GM12891 (cell line): ENCODE measurements around the gene IQGAP3.

Experiments used
- DNase-seq: peaks from one replicate; pipeline ENCODE4 v3.0.0; 2011; ENCODE audit warnings: low spot score; ENCODE audit not compliant: insufficient read length
- FAIRE-seq: peaks from 2 replicates; lab custom pipeline; 2011; peaks lifted over from hg19 to GRCh38; lab: Jason Lieb, UNC
- PAX5 ChIP-seq: IDR thresholded peaks from 2 replicates; pipeline ENCODE4 v1.6.1; 2011; ENCODE audit warnings: low read length, moderate library complexity, mild to moderate bottlenecking; ENCODE audit not compliant: insufficient read depth, severe bottlenecking
- POLR2A ChIP-seq: IDR thresholded peaks from 2 replicates; pipeline ENCODE4 v1.6.1; 2011; ENCODE audit warnings: low read depth, low read length, control low read depth
- POLR2AphosphoS5 ChIP-seq: IDR thresholded peaks from 2 replicates; pipeline ENCODE4 v1.6.1; 2011; ENCODE audit warnings: low read depth, low read length, control low read depth
- POU2F2 ChIP-seq: IDR thresholded peaks from 2 replicates; pipeline ENCODE4 v1.6.1; 2011; ENCODE audit warnings: low read depth, mild to moderate bottlenecking, control low read depth, low read length, moderate library complexity
- SPI1 ChIP-seq: IDR thresholded peaks from 2 replicates; pipeline ENCODE4 v1.6.1; 2011; ENCODE audit warnings: low read depth, low read length, control low read depth
- TAF1 ChIP-seq: IDR thresholded peaks from 2 replicates; pipeline ENCODE4 v1.6.1; 2011; ENCODE audit warnings: low read depth, low read length, control low read depth

The IQGAP3 gene

DNA sequence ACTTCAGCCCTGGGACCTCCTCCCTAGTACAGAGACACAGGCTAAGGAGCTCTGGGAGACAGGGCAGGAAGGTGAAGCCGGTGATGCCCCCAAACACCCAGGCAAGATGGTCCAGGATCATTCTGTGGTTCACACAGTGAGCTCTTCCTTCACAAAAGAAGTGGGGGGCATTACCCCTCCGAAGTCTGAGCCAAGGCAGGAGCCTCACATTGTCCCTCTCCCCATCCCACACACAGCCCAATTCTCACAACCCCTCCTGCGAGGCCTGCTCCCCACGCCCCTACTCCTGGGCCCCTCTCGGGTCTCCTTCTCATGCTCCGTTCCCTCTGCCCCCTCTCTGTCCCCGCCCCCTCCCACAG, 82.5 kb downstream of the IQGAP3 start:
- TF ChIP-seq SPI1 (no peak), PAX5 (no peak), POLR2AphosphoS5 (no peak), POLR2A (no peak), TAF1 (no peak), POU2F2 (no peak)
- FAIRE-seq (no peak), DNase-seq (no peak)

- DNase-seq, result no peak
- FAIRE-seq, result peak; percentile 13
- TF ChIP-seq POU2F2 (peak; percentile 37; the same call in 1 of the 2 replicates), POLR2A (peak; percentile 59; the same call in 1 of the 2 replicates), TAF1 (0 out of 2 replicates have a peak, but pooled peaks have one; percentile 12), POLR2AphosphoS5 (no peak), PAX5 (no peak), SPI1 (no peak)
Observed at GRCh38 chr1:156489166-156489934, 83.0 kb downstream of the IQGAP3 start.

- TF ChIP-seq SPI1 (peak; percentile 87), TAF1 (peak; percentile 32; the same call in 1 of the 2 replicates), POLR2AphosphoS5 (peak; percentile 62; the same call in 1 of the 2 replicates), POU2F2 (peak; percentile 90), POLR2A (peak; percentile 49; the same call in 1 of the 2 replicates), PAX5 (no peak)
- DNase-seq (no peak), FAIRE-seq (peak; percentile 93)
Observed at GRCh38 chr1:156488566-156489165, 83.7 kb downstream of the IQGAP3 start.

DNA sequence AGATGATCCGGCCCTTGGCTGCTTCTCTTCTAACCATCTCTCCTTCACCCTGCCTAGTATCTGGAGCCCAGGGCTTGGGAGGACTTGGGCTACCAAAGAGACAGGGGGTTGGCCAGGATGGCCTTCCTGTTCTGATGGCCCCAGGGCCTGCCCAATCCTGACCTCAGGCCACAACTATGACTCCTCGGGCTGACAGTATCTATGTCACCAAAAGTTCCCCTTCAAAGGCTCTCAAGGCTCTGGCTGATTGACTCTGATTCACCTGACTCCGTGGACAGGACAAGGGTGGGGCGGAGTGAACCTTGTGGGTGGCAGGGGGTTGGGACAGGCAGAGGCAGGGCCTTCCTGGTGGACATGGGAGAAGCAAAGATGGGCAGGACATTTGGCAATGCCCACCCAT, 84.5 kb downstream of the IQGAP3 start:
- FAIRE-seq (peak; percentile 52), DNase-seq (no peak)
- TF ChIP-seq POLR2A (no peak), POLR2AphosphoS5 (no peak)

DNA sequence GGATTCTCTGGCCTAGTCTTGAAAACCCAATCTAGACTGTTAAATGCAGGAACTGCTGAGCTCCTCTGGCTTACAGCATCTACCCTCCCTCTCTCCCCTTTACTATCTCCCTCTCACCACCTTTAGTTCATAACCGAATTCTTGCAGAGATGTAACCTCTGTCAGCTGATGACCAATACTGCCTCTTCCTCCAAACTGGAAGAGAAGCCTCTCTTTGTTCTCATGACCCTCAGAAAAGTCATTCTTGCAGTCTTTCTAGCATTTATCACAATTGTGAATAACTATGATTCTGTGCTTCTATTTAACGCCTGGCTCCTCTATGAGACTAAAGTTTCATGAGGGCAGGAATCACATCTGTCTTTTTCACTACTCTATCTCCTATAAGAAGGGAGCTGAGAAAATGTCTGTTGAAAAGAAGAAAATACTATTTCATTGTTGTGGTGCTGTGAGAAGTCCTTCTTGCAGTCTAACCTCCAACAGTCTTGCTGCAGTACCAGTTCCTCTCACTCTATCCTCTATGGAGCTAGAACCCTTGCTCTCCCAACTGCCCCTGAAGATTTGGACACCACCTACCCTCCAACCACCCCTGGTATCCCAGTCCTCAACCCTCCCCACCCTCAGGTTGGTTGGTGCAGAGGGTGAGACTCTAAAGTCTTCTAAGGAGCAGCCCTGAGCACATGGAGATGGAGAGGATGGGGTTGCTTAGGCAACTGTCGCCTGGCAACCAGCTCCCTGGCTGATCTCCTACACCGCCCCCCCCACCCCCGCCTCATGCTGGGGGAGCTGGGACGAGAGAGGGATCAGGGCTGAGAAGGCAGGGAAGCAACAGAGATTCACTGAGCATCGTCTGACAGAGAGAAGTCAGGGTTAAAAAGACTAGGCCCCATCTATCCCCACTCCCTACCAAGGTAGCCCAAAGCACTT, 85.7 kb downstream of the IQGAP3 start:
- DNase-seq, result no peak
- TF ChIP-seq POLR2A (no peak), PAX5 (no peak), SPI1 (no peak), POLR2AphosphoS5 (no peak), TAF1 (no peak; the same call in 1 of the 2 replicates), POU2F2 (no peak)
- FAIRE-seq, result no peak

GRCh38 chr1:156485984-156486383, 86.4 kb downstream of the IQGAP3 start:
- TF ChIP-seq PAX5, result no peak
- TF ChIP-seq SPI1, result no peak
- no peak for TF ChIP-seq POLR2A
- TF ChIP-seq TAF1, result no peak
- TF ChIP-seq POU2F2, result no peak
- no peak for TF ChIP-seq POLR2AphosphoS5
- no peak for DNase-seq
- FAIRE-seq, result no peak

DNA sequence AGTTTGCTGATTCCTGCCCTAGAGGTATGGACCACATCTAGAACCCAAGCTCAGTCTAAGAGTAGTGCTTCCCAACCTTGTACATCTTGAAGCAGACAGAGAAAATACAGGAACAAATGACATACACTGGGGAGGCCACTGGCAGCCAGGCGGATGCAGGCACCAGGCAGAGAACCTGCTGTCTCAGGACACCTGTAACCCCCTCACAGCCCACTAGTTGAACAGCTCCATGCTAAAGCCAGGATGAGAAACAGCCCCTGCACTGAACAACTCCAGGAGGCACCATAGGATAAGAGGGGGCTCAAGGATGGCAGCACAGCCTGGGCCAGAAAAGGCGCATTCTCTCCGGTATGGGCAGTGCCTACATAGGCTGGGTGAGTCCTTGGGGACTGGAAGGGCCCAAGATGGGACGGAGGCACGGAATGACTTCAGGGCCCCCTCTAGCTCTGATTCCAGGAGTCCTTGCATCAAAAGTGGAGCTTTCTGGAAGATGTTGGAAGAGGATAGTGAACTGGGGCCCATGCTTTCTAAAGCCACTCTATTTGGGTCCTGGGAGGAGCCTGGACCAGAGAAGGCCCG, 87.8 kb downstream of the IQGAP3 start:
- no peak for FAIRE-seq
- TF ChIP-seq PAX5 (no peak), POLR2AphosphoS5 (no peak), TAF1 (no peak), POLR2A (no peak), SPI1 (no peak), POU2F2 (no peak)
- DNase-seq, result no peak

- FAIRE-seq, result no peak
- TF ChIP-seq SPI1 (no peak), PAX5 (no peak), POU2F2 (no peak), POLR2AphosphoS5 (no peak), TAF1 (no peak), POLR2A (no peak)
- DNase-seq, result no peak
Observed at GRCh38 chr1:156483397-156483796, 89.0 kb downstream of the IQGAP3 start.

DNA sequence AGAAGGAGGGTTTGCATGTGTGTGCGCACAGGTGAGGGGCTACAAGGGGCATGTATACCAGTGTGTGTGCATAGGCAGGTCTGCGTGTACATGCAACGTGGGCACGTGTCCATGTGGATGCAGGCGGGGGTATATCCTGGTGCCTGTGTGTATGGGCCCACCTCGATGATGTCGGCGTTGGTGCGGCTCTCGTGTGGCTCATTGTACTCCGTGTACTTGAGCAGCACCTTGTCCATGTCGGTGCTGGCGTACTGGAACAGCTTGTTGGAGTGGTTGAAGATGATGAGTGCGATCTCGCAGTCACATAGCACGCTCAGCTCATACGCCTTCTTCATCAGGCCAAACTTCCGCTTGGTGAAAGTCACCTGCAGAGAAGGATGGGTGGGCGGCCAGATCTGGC, 90.1 kb downstream of the IQGAP3 start:
- TF ChIP-seq POLR2A, result no peak
- TF ChIP-seq POLR2AphosphoS5, result no peak
- no peak for TF ChIP-seq SPI1
- no peak for TF ChIP-seq TAF1
- no peak for TF ChIP-seq POU2F2
- TF ChIP-seq PAX5, result no peak
- DNase-seq (no peak), FAIRE-seq (peak; percentile 48)
